Hepatocyte (in vitro differentiated cells): Measurements from ENCODE around the gene VIPR2.

Experiments
- EZH2 ChIP-seq: fragments of 200-600 bp; sonication (generic); IDR thresholded peaks from 2 replicates; pipeline ENCODE4 v1.6.1; 2016; ENCODE audit warnings: antibody characterized with exemption, mild to moderate bottlenecking, borderline replicate concordance
- EZH2phosphoT487 ChIP-seq: fragments of 200-600 bp; sonication (generic); IDR thresholded peaks from one replicate; pipeline ENCODE4 v1.6.1; 2018; ENCODE audit warnings: antibody characterized with exemption, mild to moderate bottlenecking, low read depth, moderate library complexity; ENCODE audit not compliant: unreplicated experiment, severe bottlenecking
- TF ChIP-seq, protein P1 (sequence below): fragments of 200-600 bp; sonication (generic); IDR thresholded peaks from 2 replicates; pipeline ENCODE4 v1.5.1; 2016; ENCODE audit warnings: antibody characterized with exemption, mild to moderate bottlenecking; ENCODE audit not compliant: poor library complexity

DNA sequence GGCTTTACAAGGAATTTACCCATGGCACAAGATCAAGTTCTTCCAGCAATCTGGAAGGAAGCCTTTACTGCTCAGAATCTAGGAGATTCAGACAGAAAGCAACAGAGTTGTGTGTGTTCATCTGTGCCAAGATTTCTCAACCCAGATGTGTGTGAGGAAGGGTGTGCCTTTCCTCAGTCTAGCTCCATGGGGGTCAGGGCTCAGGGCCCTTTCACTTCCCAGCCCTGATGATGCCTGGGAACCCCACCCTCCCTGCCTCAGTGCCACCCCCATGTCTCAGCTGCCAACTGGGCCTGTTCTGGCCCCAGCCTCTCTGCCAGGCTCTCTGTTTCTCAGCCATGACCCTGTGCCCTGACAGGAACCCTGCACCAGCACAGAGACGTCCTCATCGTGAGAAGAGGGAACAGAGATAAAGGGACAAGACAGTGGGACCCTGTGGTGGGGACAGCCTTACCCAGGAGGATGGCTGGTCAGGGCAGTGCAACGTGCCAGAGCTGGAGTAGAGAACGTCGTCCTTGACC is 102.0 kb downstream of the VIPR2 start:
- TF ChIP-seq, protein P1, sequence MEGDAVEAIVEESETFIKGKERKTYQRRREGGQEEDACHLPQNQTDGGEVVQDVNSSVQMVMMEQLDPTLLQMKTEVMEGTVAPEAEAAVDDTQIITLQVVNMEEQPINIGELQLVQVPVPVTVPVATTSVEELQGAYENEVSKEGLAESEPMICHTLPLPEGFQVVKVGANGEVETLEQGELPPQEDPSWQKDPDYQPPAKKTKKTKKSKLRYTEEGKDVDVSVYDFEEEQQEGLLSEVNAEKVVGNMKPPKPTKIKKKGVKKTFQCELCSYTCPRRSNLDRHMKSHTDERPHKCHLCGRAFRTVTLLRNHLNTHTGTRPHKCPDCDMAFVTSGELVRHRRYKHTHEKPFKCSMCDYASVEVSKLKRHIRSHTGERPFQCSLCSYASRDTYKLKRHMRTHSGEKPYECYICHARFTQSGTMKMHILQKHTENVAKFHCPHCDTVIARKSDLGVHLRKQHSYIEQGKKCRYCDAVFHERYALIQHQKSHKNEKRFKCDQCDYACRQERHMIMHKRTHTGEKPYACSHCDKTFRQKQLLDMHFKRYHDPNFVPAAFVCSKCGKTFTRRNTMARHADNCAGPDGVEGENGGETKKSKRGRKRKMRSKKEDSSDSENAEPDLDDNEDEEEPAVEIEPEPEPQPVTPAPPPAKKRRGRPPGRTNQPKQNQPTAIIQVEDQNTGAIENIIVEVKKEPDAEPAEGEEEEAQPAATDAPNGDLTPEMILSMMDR = no peak
- no peak for TF ChIP-seq EZH2
- no peak for TF ChIP-seq EZH2phosphoT487
